Stimulated activated CD8-positive, alpha-beta memory T cell treated with anti-CD3 and anti-CD28 coated beads, Interleukin-12 subunit alpha, Interleukin-12 subunit beta, amount 100 ng/mL, for 24 hours (primary cell): ENCODE results near the gene ACOXL.
"Not testable (repeated sequence)": the region's sequence is repeated elsewhere in the genome, so short reads cannot be mapped to it uniquely, and the experiment has no call there.

Source experiments
- DNase-seq: peaks from one replicate; pipeline ENCODE4 v3.0.0-alpha.2; 2020; ENCODE audit errors: extremely low read depth

Gene ACOXL

DNA sequence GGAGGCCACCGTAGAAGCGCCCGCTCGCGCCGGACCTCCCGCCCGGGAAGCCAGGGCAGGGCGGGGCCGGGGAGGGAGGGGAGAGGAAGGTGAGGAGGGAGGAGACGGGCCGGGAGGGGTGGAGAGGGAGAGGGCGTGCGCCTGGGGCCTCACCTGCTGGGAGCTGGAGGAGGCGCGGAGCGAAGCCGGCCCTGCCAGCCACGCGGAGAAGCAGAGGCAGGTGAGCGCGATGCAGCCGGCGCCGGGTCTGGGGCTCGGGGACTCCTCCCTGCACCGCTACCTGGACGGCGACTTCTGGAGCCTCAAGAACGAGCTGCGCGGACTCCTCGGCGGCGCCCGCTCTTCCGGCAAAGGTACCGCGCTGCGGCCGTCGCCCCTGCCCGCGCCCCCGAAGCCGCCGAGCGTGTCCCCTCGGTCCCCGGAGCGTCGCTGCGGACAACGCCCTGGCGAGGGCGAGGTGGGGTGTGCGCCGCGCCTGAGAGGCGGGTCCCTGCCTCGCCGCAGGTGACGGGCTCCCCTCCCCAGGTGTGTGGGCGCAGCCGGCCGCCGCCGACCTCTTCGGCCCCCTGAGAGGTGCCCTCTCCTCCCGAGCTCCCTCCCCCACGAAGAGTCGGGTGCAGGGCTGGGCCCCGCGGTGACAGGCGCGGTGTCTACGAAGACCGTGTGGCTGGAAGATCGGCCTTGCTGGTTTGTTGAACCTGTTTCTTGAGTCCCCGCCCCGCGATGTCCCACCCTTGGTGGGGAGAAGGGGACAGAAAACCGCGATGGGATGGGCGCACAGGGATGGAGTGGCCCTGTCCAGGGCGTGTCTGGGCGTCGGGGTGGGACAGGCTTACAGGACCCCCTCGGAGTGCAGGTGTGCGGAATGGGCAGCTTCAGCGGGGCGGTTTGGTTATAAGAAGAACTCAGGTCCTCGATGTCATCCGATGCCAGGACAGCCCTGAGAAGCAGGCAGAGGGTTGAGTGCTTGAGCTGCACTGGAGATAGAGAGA is at the start of gene ACOXL:
TSS of gene ACOXL (plus strand) at position 152 of the 992 bp plus-strand sequence. CDS start 35,817 bp downstream, outside the sequence.
- DNase-seq = no peak

DNA sequence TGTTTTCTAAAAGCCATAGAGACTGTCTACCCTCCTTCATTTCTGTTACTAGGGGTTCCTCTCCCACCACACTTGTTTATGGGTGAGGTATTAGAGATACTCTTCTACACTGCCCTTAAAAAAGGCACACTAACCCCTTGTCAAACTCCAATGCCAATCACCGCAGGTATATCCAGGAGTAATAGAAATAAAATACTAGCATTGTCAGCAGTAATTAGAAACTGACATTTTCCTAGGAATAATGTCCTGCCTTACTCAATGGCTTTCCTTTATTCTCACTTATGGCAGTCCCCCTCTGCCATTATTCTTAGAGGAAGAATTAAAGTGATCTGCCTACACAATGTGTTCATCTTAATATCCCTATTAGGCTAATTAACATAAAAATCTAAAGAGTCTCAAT is 49.5 kb upstream of the ACOXL start:
- no peak for DNase-seq

DNA sequence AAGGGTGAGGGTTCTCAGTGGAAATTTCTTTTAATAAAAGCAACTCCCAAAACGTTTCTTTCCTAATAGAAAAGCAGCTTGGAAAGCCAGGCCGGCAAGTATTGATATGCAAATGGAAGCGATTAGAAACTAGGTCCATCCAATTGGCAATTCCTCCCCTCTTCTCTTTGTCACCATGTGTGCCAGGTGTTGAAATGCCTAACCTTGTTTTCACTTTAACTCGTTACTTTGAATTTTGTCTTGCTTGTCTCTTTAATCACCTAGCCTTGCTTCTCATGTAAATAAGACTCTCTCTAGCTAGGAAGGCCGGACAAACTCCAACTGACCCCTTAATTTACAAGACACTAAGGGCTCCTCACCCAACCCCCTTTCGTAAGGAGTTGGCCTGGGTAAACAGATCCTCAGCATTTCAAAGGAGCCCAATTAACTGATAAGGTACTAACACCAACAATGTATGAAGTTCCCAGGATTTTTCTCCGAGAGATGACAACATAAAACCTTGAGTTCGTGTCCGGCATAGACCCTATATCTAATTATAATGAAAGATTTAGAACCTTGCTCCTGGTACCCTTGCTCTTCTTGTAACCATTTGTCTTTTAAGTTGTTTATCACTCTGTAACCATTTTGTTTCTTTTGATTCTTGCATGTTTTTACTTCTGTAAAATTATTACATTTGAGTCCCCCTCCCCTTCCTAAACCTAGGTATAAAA is 44.4 kb upstream of the ACOXL start:
- DNase-seq = not testable (repeated sequence)

DNA sequence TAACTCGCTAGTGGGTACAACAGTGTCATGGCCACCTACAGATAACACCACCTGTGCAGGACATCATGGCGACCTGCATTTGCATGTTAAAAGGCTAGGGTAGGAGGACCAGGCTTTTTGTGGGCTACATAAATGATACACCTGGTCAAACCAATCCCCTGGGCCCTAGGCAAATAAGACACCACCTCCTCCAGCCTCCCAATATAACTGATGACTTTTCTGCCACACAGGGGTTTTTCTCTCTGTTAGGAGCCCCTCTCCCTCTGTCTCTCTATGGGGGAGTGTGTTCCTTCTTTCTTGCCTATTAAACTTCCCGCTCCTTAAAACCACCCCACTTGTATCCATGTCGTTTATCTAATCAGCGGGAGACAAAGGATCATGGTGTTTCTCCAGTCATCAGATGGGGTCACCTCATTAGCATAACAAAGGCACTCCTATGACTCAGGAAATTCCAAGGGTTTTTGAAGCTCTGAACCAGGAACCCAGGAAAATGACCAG is 43.7 kb upstream of the ACOXL start:
- no peak for DNase-seq

DNA sequence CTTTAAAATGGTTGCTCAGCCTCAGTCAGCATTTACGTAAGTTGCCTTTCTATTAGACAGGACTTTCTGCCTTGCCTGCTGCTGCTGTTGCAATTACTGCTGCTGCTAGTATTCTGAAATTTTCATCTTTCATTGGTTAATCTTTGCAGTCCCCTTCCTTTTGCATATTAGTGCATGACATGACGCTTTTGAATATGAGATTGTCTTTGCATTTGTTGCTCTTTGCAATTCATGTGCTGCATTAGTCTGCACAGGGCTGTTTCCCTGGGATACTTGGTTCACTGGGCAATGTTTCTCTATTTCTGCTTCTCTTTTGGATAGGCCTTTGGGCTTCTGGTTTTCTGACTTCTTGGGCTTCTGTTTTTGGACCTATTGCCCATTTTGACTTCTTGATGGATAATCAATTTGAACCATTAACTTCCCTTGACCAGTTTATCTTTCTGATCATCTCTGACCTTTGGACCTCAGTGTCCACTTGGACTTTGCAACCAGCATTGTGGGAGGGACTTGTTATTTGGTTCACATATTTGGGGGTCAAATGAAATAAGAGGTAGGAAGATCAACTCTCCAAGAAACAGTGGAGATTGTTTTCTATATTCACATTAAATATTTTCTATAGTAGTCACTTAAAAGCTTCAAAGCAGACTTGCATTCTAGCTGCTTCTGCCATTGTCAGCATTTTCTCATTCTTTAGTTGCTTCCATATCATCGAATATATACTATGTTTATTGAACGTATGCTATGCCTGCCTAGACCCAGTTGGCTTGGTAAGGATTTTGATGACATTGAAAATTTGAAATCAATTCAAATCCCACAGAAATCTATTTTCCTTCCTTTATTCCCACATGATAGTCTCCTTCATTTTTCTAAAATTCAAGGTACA is 42.0 kb upstream of the ACOXL start:
- no peak for DNase-seq

DNA sequence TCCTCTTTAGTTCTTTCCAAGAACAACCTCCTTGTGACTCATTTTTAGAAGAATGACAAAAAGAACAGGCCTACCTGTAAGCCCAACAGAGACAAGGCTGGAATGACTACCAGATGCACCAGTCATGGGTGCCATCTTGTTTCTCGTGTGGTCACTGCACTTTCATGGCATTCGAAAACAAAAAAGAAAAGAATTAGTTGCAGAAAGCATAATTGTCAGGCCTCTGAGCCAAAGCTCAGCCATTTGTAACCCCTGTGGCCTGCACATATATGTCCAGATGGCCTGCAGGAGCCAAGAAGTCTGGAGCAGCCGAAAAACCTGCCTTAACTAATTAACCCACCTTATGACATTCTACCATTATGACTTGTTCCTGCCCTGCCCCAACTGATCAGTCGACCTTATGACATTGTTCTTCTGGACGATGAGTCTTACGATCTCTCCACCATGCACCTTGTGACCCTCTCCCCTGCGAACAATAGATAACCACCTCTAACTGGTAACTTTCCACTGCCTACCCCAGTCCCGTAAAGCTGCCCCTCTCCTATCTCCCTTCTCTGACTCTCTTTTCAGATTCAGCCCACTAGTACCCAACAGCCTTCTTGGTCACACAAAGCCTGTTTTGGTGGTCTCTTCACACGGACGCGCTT is 40.6 kb upstream of the ACOXL start:
- no peak for DNase-seq

DNA sequence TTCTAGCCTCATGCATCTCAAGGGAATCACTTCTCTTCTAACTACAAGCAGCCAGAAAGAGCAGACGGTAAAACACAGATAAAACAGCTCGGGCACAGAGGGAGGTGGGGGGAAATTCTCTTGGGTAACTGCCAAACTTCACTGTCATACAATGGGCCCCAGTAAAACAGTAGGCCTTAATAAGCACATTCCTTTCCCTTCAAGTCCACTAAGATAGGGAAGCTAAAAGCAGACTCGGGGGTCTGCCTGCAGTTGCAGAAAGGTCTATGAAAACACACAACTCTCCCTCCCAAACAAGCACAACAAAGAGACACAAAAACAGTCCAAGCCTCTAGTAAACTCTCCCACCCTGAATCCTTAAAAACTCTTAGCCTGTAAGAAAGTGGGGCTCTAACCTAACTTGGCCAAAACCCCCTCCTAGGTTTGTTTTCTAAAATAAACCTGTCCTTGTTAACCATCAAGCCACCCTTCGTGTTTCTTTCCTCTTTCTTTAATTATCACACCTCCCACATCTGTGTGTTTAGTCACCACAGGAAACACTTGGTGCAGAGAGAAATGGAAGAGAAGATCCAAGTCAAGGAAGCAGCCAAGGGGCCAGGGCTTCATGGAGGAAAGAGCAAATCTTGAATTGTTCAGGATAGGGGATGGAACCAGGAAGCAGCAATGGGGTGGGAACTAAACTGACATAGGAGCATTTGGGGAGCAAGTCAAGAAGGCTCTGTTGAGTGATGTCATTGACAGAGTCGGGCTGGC is 37.1 kb upstream of the ACOXL start:
- DNase-seq = not testable (repeated sequence)

DNA sequence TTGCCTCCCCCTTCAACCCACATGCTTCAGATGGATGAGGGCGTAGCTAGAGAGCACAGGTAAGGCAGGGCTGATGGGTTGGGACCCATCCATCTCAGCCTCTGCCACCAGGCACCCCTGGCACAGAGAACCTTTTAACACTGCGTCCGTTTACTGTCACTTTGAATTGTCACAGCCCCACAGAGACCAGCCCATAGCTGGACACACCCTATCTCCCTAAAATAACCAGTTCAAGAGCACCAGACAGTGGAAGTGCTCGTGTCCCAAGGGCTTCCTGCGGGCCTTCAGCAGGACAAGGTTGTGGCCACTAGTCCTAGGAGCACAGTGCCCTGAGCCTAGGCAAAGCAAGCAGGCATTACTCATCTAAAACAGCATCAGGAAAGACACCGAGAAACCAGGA is 34.1 kb upstream of the ACOXL start:
- DNase-seq = not testable (repeated sequence)

DNA sequence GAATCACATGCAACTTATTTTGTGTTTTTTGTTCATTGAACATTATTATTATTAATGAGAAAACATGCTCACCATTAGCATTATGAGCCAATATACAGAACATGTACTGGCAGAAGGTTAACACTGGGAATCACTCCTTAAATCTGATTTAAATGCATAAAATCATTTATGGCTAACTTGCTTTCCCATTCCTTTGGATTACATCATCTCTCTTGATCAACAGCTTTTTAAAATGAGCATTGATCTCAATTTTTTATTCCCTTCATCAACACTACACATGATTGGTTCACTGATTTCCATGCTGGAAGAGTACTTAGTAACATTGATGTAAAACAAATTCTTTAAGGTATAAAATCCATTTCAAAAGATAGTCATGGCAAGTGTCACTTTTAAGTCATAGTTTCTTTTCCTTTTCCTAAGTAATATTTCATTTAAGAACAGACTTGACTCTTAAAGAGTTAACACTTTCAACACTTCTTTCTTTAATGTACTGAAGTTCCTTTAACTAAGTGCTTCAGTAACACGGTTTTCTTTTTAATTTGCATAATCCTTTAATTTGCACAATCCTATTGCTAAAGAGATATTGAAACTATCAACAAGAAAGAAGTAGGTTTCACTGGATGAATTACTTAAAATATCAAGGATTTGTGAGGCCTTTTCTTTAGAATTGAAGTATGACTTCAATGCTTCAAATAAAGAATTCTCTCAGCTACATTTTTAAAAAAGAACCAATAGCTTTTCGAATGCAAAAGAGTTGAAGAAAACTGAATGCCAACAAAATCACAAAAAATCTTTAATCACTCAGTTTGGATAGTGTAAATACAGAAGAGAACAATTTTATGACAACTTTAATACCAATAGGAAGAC is 29.6 kb upstream of the ACOXL start:
- DNase-seq = no peak

DNA sequence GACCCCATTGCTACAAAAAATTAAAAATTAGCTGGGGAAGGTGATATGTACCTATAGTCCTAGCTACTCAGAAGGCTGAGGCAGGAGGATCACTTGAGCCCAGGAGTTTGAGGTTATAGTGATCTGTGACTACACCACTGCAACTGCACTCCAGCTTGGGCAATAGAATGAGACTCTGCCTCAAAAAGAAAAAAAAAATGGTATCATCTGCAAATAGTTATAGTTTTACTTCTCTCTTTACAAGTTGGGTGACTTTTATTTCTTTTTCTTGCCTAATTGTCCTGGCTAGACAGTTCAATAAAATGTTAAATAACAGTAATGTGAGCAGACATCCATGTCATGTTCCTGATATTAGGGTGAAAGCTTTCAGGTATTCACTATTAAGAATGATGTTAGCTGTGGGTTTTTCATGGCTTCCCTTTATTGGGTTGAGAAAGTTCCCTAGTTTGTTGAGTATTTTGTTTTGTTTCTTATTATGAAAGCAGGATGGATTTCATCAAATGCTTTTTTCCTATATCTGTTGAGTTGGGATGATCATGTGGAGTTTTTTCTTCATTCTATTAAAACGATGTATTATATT is 24.9 kb upstream of the ACOXL start:
- DNase-seq = no peak

DNA sequence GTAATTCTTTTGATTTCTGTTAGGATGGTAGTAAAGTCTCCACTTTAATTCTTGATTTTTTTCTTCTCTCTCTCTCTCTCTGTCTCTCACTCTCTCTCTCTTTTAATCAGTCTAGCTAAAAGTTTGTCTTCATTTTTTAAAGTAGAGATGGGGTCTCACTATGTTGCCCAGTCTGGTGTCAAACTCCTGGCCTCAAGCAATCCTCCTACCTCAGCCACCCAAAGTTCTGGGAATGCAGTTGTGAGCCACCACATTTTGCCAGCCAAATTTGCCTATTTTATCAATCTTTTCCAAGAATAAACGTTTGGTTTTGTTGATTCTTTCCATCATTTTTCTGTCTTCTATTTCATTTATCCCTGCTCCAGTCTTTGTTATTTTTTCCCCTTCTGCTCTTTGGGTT is 23.9 kb upstream of the ACOXL start:
- no peak for DNase-seq

DNA sequence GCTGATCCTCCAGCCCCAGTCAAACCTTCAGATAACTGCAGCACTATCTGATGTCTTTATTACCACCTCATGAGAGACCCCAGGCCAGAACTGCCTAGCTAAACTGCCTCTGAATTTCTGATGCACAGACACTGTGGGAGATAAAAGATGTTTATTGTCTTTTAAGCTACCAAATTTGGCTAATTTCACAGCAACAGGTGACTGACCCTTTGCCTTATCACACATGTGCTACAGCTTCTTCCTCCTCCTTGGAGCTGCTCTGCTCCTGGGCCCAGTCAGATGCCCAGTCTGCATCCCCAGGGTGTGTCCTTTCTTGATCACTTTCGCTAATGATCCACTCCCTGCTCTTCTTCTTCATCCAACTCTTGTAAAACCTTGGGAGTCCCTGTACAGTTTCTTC is 19.6 kb upstream of the ACOXL start:
- no peak for DNase-seq

DNA sequence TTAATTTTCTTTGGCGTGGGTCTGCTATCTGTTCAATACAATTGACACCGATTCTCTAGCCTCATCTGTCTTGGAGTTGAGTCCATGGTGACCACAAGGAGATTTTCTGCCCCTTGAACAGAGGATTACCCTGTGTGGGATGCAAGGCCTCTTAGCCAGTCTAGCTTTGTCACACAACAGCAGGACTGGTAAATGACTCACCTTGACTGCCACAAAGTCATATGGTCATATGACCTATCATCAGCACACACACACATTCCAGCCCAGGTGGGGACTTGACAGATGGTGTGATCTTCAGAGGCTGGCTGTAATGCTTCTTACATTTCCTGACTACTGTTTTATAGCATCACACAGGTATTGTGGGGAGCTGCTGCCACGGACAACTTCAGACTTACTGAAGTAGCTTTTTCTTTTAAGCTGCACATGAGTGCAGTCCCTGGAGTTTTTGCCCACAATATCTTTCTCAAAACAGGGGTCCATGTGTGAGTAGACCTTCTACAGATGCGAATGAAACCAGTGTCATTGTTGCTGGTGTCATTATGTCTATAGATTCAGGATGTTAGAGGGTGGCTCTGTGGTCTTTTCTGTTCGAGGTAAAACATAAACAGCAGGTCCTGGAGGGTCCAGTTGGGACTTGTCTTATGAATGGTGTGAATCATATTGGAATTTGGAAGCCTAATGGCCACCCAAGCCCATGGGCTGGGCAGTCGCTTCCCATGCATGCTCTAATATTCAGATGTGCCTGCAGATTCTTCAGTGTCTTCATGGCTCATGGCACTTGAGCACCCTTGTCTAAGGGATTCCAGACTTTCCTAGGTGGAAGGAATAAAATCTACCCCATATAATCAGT is 18.6 kb upstream of the ACOXL start:
- DNase-seq = no peak

DNA sequence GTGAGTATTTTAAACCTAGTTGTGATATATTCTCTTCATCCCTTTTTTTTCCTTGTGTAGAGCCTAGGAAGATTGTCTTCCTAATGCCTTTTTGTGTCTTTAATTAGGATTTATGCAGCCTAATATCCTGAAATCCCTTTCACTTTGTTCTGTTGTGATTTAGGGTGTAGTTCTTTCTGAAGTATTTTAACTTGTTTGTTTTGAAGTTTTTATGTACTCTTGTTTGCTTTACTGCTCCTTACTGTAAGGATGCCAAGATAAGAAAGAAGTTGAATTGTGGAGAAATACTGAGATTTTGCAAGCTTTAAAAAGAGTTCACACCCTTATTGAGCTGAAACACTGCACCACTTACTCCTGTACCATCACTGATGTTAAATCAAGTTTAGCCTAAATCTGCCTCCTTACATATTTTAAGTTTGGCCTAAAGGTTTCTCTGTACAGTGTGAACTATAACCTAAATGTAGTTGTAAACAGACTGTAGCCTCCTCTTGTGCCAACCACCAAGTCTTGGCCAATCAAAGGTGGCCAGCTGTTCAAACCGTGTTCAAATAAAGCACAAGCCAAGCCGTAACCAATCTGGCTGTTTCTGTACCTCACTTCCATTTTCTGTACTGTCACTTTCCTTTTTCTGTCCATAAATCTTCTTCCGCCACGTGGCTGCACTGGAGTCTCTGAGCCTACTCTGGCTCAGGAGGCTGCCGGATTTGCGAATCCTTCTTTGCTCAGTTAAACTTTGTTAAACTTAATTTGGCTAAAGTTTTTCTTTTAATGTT is 17.7 kb upstream of the ACOXL start:
- no peak for DNase-seq

DNA sequence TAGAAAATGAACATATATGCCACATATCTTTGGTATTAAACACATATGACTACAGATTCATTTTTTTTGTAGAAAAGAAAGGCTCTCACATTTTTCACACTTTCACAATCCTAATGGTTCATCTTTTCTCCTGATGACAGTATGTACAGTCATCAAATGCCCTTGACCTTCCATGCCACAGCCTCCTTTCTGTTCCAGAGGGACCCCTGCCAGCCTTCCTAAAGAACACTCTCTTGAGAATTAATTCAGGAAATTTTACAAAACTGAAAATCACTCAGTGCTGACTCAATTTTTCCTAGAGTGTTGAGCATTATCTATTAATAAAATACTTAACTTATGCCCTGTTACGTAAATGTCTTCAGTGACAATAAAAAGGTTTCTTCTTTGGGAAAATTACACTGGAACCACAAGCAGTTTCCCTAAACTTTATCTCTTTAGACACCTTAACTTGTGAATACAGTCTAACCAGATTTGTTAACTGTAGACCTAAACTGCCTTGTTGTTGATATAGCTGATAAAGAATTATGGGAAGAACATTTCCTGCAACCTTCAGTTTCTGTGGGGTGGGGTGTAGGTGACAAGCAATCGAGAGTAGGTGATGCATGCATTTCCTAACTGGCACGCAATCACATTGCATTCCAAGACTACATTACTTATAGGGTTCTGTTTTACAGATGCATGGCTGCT is 15.3 kb upstream of the ACOXL start:
- DNase-seq = no peak

DNA sequence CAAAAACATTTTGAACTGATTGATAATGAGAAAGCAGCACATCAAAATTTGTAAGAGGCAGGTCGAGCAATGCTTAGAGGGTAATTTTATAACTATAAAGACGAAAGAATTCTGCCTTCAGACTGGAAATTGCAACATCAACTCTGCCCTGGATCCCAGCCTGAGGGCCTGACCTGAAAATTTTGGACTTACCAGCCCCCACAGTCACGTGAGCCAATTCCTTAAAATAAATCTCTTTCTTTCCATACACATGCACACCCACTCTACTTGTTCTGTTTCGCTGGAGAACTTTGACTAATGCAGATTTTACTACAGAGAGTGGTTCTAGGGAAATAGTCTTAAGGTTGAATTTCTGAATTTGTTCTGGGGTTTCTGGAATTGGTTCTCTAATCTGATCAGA is 14.6 kb upstream of the ACOXL start:
- DNase-seq = no peak

DNA sequence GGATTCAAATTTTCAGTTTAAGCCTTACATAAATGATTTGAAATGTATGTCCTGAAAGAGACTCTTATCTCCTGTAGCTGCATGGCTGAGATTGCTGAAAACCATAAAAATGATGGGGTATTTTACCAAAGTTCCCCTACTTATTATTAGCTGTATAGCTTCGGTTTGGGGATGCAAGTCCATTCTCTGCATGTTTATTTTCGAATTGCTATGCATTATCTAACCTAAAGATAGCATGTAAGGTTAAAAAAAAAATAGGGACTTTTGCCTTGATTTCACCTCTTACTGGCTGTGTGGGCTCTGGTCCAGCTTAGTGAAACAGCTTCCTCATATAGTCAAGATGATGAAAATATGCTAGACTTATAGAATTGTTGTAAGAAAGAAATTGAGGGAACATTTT is 14.0 kb upstream of the ACOXL start:
- no peak for DNase-seq
